H1 (cell line): Measurements from ENCODE around the gene CCT3.
"Not testable (repeated sequence)": the region's sequence is repeated elsewhere in the genome, so short reads cannot be mapped to it uniquely, and the experiment has no call there.

Source experiments
- BACH1 ChIP-seq: IDR thresholded peaks from 2 replicates; pipeline ENCODE4 v1.6.1; 2012; ENCODE audit warnings: low read length, improper control_type of control experiment
- CBX8 ChIP-seq: fragments of 300-800, 300-1000 bp; sonication (generic); IDR thresholded peaks from 2 replicates; pipeline ENCODE4 v1.7.1; 2016; ENCODE audit warnings: low read depth, low read length, borderline replicate concordance
- CHD2 ChIP-seq: IDR thresholded peaks from 2 replicates; pipeline ENCODE4 v1.6.1; 2012; ENCODE audit warnings: low read length, improper control_type of control experiment
- EGR1 ChIP-seq: IDR thresholded peaks from 2 replicates; pipeline ENCODE4 v1.6.1; 2011; ENCODE audit warnings: low read depth, low read length, borderline replicate concordance
- HDAC6 ChIP-seq: IDR thresholded peaks from one replicate; pipeline ENCODE4 v1.7.1; 2012; ENCODE audit warnings: low read depth, mild to moderate bottlenecking, inconsistent platforms, low read length, moderate library complexity
- JUND ChIP-seq: IDR thresholded peaks from 2 replicates; pipeline ENCODE4 v1.6.1; 2011; ENCODE audit warnings: mild to moderate bottlenecking, improper control_type of control experiment, low read length
- KDM1A ChIP-seq: fragments of 200-600, 300-600 bp; sonication (generic); IDR thresholded peaks from 2 replicates; pipeline ENCODE4 v1.7.1; 2016; ENCODE audit warnings: mild to moderate bottlenecking, low read length, borderline replicate concordance
- POLR2A ChIP-seq, 2 experiments: IDR thresholded peaks; 1 replicate in 1 of 2; 2 replicates in 1 of 2; pipeline ENCODE4 v1.6.1; 2011; ENCODE audit warnings: low read depth in 2 of 2, low read length in 2 of 2, mild to moderate bottlenecking in 2 of 2; ENCODE audit errors: control extremely low read depth in 1 of 2
- POU5F1 ChIP-seq: IDR thresholded peaks from 2 replicates; pipeline ENCODE4 v1.6.1; 2011; ENCODE audit warnings: low read depth, mild to moderate bottlenecking, low read length, moderate library complexity
- SIN3A ChIP-seq, 2 experiments: IDR thresholded peaks in 1 of 2; conservative IDR thresholded peaks in 1 of 2; 2 replicates each; pipeline ENCODE4 v1.6.1; 2011 to 2012; ENCODE audit warnings: low read length in 2 of 2, improper control_type of control experiment in 1 of 2, low read depth in 1 of 2, mild to moderate bottlenecking in 1 of 2
- SP2 ChIP-seq: IDR thresholded peaks from 2 replicates; pipeline ENCODE4 v1.6.1; 2012; ENCODE audit warnings: mild to moderate bottlenecking, low read length, inconsistent platforms
- ZNF274 ChIP-seq: IDR thresholded peaks from 2 replicates; pipeline ENCODE4 v1.7.0; 2012; ENCODE audit warnings: low read length, borderline replicate concordance; ENCODE audit errors: extremely low read depth
- TF ChIP-seq, protein P1 (sequence below), 3 experiments: IDR thresholded peaks; 1 replicate in 2 of 3; 2 replicates in 1 of 3; pipeline versions ENCODE4 v1.5.1 to v1.6.1; 2011; ENCODE audit warnings: low read length in 3 of 3, mild to moderate bottlenecking in 3 of 3, inconsistent platforms in 2 of 3, low read depth in 1 of 3, moderate library complexity in 1 of 3; ENCODE audit not compliant: insufficient read depth in 1 of 3; ENCODE audit errors: control extremely low read depth in 1 of 3

DNA sequence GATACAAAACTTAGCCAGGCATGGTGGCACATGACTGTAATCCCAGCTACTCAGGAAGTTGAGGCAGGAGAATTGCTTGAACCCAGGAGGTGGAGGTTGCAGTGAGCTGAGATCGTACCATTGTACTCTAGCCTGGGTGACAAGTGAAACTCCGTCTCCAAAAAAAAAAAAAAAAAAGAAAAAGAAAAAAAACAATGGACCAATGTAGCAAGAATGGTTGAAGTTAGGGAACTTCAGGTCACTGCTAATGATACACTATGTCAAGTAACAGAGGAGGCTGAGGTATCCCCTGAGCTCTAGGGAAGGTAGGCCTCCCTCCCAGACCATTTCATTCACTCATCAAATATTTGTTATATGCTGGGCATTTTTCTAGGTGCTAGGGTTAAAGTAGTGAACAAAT lies 7.9 kb upstream of the CCT3 start:
- TF ChIP-seq KDM1A; CHD2; ZNF274; HDAC6; CBX8; JUND; POLR2A (IDR thresholded peaks at IDR 0.05; ENCODE audit: control extremely low read depth in 1 of 2, low read depth in 2 of 2, low read length in 2 of 2); BACH1; SIN3A (conservative IDR thresholded peaks at IDR 0.05 in 1 of 2, IDR thresholded peaks at IDR 0.05 in 1 of 2; ENCODE audit: low read depth in 1 of 2, low read length in 2 of 2); EGR1; POU5F1; SP2: not testable (repeated sequence)
- TF ChIP-seq, protein P1, sequence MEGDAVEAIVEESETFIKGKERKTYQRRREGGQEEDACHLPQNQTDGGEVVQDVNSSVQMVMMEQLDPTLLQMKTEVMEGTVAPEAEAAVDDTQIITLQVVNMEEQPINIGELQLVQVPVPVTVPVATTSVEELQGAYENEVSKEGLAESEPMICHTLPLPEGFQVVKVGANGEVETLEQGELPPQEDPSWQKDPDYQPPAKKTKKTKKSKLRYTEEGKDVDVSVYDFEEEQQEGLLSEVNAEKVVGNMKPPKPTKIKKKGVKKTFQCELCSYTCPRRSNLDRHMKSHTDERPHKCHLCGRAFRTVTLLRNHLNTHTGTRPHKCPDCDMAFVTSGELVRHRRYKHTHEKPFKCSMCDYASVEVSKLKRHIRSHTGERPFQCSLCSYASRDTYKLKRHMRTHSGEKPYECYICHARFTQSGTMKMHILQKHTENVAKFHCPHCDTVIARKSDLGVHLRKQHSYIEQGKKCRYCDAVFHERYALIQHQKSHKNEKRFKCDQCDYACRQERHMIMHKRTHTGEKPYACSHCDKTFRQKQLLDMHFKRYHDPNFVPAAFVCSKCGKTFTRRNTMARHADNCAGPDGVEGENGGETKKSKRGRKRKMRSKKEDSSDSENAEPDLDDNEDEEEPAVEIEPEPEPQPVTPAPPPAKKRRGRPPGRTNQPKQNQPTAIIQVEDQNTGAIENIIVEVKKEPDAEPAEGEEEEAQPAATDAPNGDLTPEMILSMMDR (IDR thresholded peaks at IDR 0.05; ENCODE audit: control extremely low read depth in 1 of 3, insufficient read depth in 1 of 3, low read depth in 1 of 3, low read length in 3 of 3): not testable (repeated sequence)
